Right lung (tissue), 5 donors: ENCODE results near the gene HS6ST1. TPM values are rescaled to one million over a fixed set of nuclear protein-coding genes. Genes with fewer than 3 reads are reported as not detected.

Experiments used
- DNase-seq, 2 donors: peaks; one replicate each; pipeline ENCODE4 v3.0.0-alpha.2; 2013
- polyA plus RNA-seq, 5 donors: library from polyadenylated mRNA; unstranded; fragments of 120-200 nt; gene quantifications; one replicate each; pipeline versions ENCODE4 v1.2.1 to v1.2.3, GENCODE V29; 2013; ENCODE audit warnings: inconsistent platforms in 1 of 5, low replicate concordance in 1 of 5; ENCODE audit not compliant: insufficient read length in 5 of 5, insufficient read depth in 1 of 5

HS6ST1 gene
- polyA plus RNA-seq, 5 donors = 26.4 to 42.3 (median 36.4) TPM

GRCh38 chr2:128300151-128301020, 18.3 kb downstream of the HS6ST1 start:
- DNase-seq = no peak

DNA sequence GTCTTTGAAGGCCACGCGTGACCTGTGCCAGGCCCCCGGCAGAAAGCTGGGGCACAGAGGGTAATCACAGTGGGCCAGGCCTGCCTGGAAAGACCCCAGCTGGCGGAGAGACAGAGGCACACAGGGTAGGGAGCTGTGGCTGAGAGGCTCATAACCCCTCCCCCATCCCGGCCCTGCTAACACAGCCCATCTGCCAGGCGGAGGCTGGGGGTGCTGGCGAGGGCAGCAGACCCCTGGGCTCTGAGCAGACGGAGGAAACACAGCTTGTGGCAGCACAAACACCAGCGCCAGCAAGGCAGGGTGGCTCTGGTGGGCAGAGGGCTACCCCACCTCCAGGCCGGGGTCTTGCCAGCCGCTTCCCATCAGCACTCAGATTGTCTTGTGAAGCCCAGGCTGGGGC, 19.0 kb downstream of the HS6ST1 start:
- no peak for DNase-seq

DNA sequence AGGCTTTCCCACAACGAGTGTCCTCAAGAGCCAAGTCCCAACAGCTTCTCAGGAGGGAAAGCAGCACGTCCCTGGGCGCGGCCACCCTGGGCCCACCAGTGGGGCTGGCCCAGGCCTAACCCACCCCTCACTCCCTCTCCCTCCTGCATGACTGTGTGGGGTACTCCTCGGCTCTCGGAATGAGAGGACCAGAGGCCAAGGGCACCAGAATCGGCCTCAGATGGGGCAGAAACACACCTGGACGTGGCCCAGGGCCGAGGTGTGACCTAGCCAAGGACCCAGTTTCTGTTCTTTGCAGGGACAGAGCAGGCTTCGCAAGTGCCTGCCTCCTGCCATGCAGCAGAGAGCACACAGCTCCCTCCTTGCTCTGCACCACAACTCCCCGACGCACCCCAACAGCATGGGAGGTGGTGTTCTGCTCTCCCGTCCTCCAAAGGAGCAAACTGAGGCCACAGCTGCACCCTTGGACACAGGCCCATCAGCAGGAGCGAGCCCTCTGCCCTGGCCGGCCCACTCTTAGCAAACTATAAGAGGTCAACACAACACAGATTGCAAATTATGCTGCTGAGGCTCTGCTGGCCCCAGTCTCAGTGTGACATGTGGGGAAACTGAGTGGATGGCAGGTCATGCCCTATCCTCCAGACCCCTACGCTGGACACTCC, 19.7 kb downstream of the HS6ST1 start:
- DNase-seq = no peak

GRCh38 chr2:128298286-128298685, 20.4 kb downstream of the HS6ST1 start:
- DNase-seq = no peak

DNA sequence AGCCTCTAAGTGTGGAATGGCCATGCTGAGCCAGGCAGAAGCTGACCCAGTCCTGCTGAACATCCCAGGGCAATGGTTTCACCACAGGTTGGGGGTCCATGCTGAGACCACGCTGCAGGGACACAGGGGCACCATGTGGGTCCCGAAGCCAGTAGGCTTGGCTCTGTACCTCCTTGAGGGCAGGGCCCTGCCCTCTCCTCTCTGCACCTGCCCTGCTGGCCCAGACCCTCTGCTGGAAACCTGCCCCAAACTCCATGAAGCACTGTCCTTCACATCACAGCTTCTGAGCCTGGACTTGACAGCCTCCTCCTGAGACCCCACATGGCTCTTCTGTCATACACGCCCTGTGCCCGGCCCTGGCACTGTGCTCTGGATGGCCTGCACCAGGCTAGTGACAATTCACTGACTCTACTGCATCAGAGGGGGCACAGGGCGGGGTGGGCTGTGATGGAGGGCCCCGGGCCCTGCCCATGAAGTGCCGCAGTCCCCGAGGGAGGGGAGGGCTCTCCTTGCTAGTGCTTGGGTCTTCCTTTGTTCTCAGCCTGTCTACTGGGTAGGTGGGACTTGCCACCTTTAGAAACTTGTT, 24.7 kb downstream of the HS6ST1 start:
- DNase-seq = no peak

DNA sequence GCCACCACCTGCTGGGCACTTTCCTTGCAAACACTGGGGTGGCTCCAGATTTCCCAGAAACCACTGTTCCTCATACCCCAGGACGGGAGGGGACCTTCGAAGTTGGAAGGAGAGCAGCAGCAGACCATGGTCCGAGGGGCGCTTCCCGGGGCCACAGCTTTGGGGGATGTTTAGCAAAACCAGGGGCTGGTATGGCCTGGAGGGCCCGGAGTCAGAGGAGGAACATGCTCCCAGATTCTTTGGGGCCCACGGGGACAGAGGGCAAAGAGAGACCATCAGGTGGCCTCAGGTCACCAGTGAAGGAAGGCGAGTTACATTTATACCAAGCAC, 25.3 kb downstream of the HS6ST1 start:
- DNase-seq = no peak

- no peak for DNase-seq
Measured at GRCh38 chr2:128292599-128293425, 25.9 kb downstream of the HS6ST1 start.

DNA sequence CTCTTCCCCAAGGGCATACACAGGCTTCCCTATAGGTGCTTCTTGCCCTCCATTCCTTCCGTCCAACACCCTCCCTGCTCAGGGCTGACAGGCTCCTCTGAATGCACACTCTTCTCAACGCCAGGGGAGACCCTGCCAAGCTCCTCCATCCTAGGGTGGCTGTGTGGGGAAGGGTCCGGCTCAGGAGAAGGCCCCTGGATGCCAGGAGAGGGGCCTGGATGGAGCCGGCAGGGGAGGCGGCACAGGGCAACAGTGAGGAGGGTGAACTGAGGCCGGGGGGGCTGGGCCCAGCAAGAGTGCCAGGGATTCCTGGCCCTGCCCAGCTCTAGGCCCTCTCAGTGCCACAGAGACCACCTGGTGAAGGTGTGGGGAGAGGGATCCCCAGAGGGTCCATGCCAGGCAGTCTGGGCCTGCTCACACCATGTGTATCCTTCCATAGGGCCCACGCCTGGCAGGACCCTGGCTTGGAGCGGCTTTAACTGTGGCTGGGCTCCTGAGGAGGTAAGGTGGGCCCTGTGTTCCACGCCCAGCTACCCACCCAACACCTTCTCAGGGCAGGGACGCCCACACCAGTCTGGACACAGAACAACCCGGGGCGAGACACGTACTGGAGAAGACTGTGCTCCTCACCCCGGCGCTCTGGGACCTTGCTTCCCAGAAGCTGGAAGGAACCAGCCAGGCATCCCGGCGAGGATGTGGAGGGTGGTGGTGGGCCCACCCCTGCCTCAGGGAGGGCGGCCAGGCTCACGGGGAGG, 26.6 kb downstream of the HS6ST1 start:
- DNase-seq = no peak

- DNase-seq = no peak
Measured at GRCh38 chr2:128291161-128291843, 27.4 kb downstream of the HS6ST1 start.

DNA sequence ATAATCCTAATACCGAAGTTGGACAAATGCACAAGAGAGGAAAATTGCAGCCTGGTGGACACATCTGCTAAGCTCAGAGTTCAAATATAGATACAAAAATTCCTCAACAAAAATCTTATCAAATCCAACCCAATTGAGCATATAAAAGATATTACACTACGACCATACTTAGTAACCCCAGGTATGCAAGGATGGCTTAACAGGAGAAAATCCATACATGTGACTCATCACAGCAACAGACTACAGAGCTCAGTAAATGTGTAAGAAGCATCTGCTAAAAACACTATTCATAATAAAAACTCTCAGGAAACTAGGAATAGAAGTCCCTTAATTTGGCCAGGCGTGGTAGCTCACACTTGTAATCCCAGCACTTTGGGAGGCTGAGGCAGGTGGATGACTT, 28.3 kb downstream of the HS6ST1 start:
- no peak for DNase-seq

- no peak for DNase-seq
Measured at GRCh38 chr2:128289439-128289838, 29.2 kb downstream of the HS6ST1 start.

DNA sequence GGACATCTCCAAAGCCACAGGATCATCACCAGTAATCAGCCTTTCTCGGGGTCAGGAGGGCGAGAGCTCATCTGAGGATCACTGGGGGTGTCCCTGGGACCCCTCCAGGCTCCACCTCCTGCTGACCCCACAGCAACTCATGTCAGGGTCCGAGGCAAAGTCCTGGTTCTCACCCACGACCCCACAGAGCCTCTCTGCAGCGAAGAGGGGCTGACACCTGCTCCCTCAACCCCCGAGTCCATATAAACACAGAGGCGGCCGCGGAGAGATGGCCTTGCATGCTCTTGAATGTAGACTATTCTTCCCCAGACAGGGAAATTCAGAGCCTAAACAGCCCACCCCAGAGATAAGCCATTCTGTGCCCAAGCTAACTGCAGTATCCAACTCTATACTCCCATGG, 29.9 kb downstream of the HS6ST1 start:
- DNase-seq = no peak

- no peak for DNase-seq
Measured at GRCh38 chr2:128287780-128288735, 30.6 kb downstream of the HS6ST1 start.

DNA sequence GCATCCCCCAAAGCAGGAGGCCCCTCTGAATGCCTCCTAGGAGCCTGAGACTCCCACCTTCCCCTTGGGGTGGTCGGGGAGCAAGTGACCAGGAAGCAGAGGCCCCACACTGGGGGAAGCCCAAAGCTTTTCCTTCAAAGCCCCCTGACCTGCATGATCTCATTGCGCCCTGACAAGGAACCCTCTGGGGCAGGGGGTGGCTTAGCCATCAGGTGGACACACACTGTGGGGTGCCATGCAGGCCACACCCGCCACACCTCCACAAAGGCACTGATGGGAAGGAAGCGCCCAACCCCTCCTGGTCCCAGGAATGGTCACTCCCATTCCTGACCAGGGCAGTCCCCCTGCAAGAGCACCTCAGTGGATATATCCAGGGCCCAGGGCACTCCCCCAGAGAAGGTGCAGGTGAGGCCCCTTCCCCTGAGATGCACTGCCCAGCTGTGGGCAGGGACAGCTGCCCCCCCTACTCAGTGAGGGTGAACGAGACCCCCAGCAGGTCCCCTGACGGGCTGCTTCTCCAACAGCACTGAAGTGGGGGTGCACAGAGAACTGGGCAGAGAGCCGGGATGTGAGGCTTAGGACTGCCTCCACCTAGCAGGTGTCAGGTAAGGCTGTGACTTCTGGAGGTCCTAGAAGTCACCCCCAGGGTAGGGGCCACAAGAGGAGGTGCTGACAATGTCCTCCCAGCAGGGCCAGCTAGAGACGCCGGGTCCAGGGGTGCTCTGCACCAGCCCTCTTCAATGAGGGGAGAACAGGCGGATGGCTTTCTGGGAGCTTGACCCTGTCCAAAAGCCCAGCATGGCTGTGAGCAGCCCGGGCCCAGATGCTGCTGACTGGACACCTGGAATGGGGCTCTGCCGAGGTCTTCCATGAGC, 31.5 kb downstream of the HS6ST1 start:
- no peak for DNase-seq

GRCh38 chr2:128286011-128286721, 32.5 kb downstream of the HS6ST1 start:
- no peak for DNase-seq

DNA sequence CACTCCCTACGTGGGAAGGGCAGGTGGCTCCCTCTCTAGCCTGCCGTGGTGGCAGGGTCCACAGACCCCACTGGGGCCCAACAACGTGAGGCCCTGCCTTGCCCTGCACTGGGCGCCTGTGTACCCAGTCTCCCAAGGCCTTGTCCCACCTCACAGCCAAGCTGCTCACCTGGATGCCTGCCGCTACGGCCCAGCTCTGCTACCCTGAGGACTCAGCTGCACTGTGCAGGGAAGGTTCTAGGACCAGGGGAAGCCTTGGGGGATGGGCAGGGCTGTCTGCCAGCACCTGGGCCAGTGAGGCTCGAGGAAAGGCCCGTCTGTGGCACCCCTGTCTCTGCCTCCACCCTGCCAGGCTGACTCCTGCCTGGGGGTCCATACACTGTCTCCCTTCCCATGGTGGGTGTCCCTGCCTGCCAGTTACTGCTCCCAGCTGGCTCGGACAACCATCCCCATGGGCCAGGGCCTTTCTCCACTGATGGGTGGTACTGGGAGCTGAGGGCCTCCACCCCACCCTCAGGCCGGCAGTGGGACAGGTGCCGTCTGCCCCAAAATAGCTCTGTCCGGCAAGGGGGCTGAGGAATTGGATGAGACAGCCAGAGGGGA, 33.2 kb downstream of the HS6ST1 start:
- DNase-seq = no peak

- DNase-seq = no peak
Measured at GRCh38 chr2:128284841-128285240, 33.8 kb downstream of the HS6ST1 start.
